PC-9 (cell line): Measurements from ENCODE around the gene GABRB1.

Experiments
- EZH2 ChIP-seq: fragments of 200-600 bp; sonication (generic); IDR thresholded peaks from 2 replicates; pipeline ENCODE4 v1.8.0; 2017; ENCODE audit warnings: antibody characterized with exemption, low read depth
- TF ChIP-seq, protein P1 (sequence below): fragments of 200-600 bp; sonication (generic); conservative IDR thresholded peaks from 2 replicates; pipeline ENCODE4 v1.6.1; 2017; ENCODE audit warnings: mixed run types, antibody characterized with exemption, mild to moderate bottlenecking, moderate library complexity

GRCh38 chr4:47235721-47236120, 204.4 kb downstream of the GABRB1 start:
- TF ChIP-seq, protein P1, sequence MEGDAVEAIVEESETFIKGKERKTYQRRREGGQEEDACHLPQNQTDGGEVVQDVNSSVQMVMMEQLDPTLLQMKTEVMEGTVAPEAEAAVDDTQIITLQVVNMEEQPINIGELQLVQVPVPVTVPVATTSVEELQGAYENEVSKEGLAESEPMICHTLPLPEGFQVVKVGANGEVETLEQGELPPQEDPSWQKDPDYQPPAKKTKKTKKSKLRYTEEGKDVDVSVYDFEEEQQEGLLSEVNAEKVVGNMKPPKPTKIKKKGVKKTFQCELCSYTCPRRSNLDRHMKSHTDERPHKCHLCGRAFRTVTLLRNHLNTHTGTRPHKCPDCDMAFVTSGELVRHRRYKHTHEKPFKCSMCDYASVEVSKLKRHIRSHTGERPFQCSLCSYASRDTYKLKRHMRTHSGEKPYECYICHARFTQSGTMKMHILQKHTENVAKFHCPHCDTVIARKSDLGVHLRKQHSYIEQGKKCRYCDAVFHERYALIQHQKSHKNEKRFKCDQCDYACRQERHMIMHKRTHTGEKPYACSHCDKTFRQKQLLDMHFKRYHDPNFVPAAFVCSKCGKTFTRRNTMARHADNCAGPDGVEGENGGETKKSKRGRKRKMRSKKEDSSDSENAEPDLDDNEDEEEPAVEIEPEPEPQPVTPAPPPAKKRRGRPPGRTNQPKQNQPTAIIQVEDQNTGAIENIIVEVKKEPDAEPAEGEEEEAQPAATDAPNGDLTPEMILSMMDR, result no peak
- no peak for TF ChIP-seq EZH2
